ENCODE results near the gene MACROD2.

GRCh38 chr20:14710951-14711350 is 715.6 kb downstream of the MACROD2 start:
- no peak for TF ChIP-seq EZH2 (IDR thresholded peaks at IDR 0.05)
- TF ChIP-seq, protein P1, sequence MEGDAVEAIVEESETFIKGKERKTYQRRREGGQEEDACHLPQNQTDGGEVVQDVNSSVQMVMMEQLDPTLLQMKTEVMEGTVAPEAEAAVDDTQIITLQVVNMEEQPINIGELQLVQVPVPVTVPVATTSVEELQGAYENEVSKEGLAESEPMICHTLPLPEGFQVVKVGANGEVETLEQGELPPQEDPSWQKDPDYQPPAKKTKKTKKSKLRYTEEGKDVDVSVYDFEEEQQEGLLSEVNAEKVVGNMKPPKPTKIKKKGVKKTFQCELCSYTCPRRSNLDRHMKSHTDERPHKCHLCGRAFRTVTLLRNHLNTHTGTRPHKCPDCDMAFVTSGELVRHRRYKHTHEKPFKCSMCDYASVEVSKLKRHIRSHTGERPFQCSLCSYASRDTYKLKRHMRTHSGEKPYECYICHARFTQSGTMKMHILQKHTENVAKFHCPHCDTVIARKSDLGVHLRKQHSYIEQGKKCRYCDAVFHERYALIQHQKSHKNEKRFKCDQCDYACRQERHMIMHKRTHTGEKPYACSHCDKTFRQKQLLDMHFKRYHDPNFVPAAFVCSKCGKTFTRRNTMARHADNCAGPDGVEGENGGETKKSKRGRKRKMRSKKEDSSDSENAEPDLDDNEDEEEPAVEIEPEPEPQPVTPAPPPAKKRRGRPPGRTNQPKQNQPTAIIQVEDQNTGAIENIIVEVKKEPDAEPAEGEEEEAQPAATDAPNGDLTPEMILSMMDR (IDR thresholded peaks at IDR 0.05 in 2 of 3, conservative IDR thresholded peaks at IDR 0.05 in 1 of 3; ENCODE audit: borderline replicate concordance in 1 of 3, insufficient read depth in 1 of 3, low read depth in 2 of 3, low read length in 2 of 3): no peak
- TF ChIP-seq YY1 (IDR thresholded peaks at IDR 0.05; ENCODE audit: extremely low read depth, insufficient replicate concordance, low read depth, low read length): no peak
- no peak for TF ChIP-seq POLR2A (IDR thresholded peaks at IDR 0.05; ENCODE audit: borderline replicate concordance, extremely low read depth, insufficient read depth, insufficient read length)
- no peak for TF ChIP-seq POLR2AphosphoS5 (IDR thresholded peaks at IDR 0.05; ENCODE audit: low read depth, low read length)
- no peak for TF ChIP-seq SRF (IDR thresholded peaks at IDR 0.05; ENCODE audit: low read depth)
- no peak for TF ChIP-seq TCF7L2 (IDR thresholded peaks at IDR 0.05; ENCODE audit: borderline replicate concordance, extremely low read depth, insufficient read depth, insufficient read length)

Measured in HCT116 (cell line).